SU-DHL-6 (cell line): Measurements from ENCODE around the gene PSME3IP1.

Experiments used
- H2AFZ ChIP-seq: fragments of 200-600 bp; sonication (generic); 2 replicates; pipeline ENCODE4 v1.6.1; 2014; ENCODE audit warnings: low read depth, mild to moderate bottlenecking, moderate library complexity, mixed read lengths, antibody characterized with exemption, low read length; ENCODE audit not compliant: severe bottlenecking
- H3F3A ChIP-seq: fragments of 200-600 bp; shearing (Covaris generic); 2 replicates; pipeline ENCODE4 v1.6.0; 2016; ENCODE audit warnings: antibody characterized with exemption, mild to moderate bottlenecking; ENCODE audit not compliant: insufficient read depth
- H3K27ac ChIP-seq: fragments of 200-600 bp; sonication (generic); 2 replicates; pipeline ENCODE4 v1.5.1; 2016; ENCODE audit warnings: low read depth, mild to moderate bottlenecking, low read length, moderate library complexity, mixed read lengths
- H3K27me3 ChIP-seq: fragments of 200-600 bp; sonication (generic), shearing (Covaris generic); 2 replicates; pipeline ENCODE4 v1.6.0; 2014; ENCODE audit warnings: mild to moderate bottlenecking, low read length
- H3K36me3 ChIP-seq: fragments of 200-600 bp; sonication (generic); 2 replicates; pipeline ENCODE4 v1.6.1; 2014; ENCODE audit warnings: mild to moderate bottlenecking, low read length, mixed read lengths
- H3K4me2 ChIP-seq: fragments of 300-600, 200-600 bp; shearing (Covaris generic), sonication (generic); 2 replicates; pipeline ENCODE4 v1.6.0; 2014; ENCODE audit warnings: low read length, low read depth, mild to moderate bottlenecking; ENCODE audit not compliant: poor library complexity, severe bottlenecking
- H3K4me3 ChIP-seq: fragments of 200-600 bp; sonication (generic); 2 replicates; pipeline ENCODE4 v1.5.1; 2014; ENCODE audit warnings: antibody characterized with exemption, low read length, mild to moderate bottlenecking, mixed read lengths; ENCODE audit not compliant: insufficient read depth, poor library complexity, severe bottlenecking
- H3K79me2 ChIP-seq: fragments of 200-600 bp; sonication (generic); 2 replicates; pipeline ENCODE4 v1.6.1; 2014; ENCODE audit warnings: mild to moderate bottlenecking, low read length, moderate library complexity; ENCODE audit not compliant: insufficient read depth
- H3K9ac ChIP-seq: fragments of 200-600 bp; sonication (generic); 2 replicates; pipeline ENCODE4 v1.7.0; 2014; ENCODE audit warnings: mild to moderate bottlenecking, low read length
- H3K9me2 ChIP-seq: fragments of 200-600 bp; sonication (generic); replicated peaks from 2 replicates; pipeline ENCODE4 v1.6.1; 2014; ENCODE audit warnings: low read length; ENCODE audit not compliant: insufficient read depth
- H3K9me3 ChIP-seq: fragments of 200-600 bp; sonication (generic); 2 replicates; pipeline ENCODE4 v1.6.1; 2014; ENCODE audit warnings: low read length, mixed read lengths; ENCODE audit not compliant: insufficient read depth
- H4K20me1 ChIP-seq: fragments of 200-600 bp; sonication (generic); 2 replicates; pipeline ENCODE4 v1.6.1; 2014; ENCODE audit warnings: low read depth, mild to moderate bottlenecking, antibody characterized with exemption, low read length, moderate library complexity, mixed read lengths
- EZH2phosphoT487 ChIP-seq: fragments of 200-600 bp; sonication (generic), shearing (Covaris generic); conservative IDR thresholded peaks from 2 replicates; pipeline ENCODE4 v1.6.1; 2018; ENCODE audit warnings: mild to moderate bottlenecking, antibody characterized with exemption, low read length, moderate library complexity, mixed read lengths
- TF ChIP-seq, protein P1 (sequence below): fragments of 200-600 bp; sonication (generic); IDR thresholded peaks from one replicate; pipeline ENCODE4 v1.5.1; 2017; ENCODE audit warnings: antibody characterized with exemption, mild to moderate bottlenecking, low read length, moderate library complexity; ENCODE audit not compliant: insufficient read depth, poor library complexity, severe bottlenecking

Gene PSME3IP1

DNA sequence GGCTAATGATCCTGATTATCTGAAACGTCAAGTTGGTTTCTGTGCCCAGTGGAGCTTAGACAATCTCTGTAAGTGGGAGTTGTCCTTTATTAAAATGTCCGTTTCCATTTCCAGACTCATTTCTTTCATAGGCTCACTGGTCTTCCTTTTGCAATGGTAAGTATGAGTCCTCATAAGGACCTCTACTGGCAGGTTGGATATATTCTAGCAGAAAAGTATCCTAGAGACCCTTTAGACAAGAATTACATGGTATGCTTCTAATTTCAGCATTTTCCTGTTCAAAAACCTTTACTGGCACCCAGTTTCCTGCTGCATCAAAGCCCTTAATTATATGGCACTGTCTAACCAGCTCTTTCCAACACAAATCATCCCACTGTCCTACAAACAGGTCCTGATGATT is 31.1 kb upstream of the PSME3IP1 start:
- H4K20me1 ChIP-seq: no peaks in the 10 kb centered on the region
- H3K27ac ChIP-seq: no peak overlapping the region
- no peaks in the 10 kb centered on the region for H3K9me2 ChIP-seq
- 0 out of 2 replicates have a peak, but pooled peaks cover 6% of the 10 kb centered on the region for H3K9me3 ChIP-seq
- no peak overlapping the region for H2AFZ ChIP-seq
- H3K4me3 ChIP-seq: no peak overlapping the region
- TF ChIP-seq EZH2phosphoT487: no peak
- TF ChIP-seq, protein P1, sequence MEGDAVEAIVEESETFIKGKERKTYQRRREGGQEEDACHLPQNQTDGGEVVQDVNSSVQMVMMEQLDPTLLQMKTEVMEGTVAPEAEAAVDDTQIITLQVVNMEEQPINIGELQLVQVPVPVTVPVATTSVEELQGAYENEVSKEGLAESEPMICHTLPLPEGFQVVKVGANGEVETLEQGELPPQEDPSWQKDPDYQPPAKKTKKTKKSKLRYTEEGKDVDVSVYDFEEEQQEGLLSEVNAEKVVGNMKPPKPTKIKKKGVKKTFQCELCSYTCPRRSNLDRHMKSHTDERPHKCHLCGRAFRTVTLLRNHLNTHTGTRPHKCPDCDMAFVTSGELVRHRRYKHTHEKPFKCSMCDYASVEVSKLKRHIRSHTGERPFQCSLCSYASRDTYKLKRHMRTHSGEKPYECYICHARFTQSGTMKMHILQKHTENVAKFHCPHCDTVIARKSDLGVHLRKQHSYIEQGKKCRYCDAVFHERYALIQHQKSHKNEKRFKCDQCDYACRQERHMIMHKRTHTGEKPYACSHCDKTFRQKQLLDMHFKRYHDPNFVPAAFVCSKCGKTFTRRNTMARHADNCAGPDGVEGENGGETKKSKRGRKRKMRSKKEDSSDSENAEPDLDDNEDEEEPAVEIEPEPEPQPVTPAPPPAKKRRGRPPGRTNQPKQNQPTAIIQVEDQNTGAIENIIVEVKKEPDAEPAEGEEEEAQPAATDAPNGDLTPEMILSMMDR: no peak
- no peak overlapping the region for H3K4me2 ChIP-seq
- H3F3A ChIP-seq: no peaks in the 10 kb centered on the region
- H3K9ac ChIP-seq: no peak overlapping the region
- no peaks in the 10 kb centered on the region for H3K79me2 ChIP-seq
- peaks cover 46% of the 10 kb centered on the region for H3K36me3 ChIP-seq
- H3K27me3 ChIP-seq: no peaks in the 10 kb centered on the region

DNA sequence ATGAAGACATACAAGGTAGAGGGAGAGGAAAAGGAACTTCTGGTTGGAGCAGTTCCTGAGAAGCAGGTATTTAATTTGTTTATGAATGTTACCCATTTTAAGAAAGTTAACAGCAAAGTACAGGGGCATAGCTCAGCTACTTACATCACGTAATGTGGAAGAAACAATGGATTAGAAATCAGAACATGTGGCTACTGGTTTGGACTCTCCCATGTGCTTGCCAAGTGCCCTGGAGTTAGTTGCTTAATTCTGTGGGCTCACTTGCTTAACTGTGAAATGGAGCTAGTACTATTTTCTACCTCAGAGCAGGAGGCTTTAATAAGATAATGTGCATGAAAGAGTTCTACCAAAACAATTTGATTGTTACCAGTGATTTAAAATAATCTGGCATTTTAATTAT is 27.6 kb upstream of the PSME3IP1 start:
- Histone ChIP-seq H3K9me3 (0 out of 2 replicates have a peak, but pooled peaks cover 6% of the 10 kb centered on the region), H2AFZ (no peak overlapping the region), H3K36me3 (peaks cover 46% of the 10 kb centered on the region)

DNA sequence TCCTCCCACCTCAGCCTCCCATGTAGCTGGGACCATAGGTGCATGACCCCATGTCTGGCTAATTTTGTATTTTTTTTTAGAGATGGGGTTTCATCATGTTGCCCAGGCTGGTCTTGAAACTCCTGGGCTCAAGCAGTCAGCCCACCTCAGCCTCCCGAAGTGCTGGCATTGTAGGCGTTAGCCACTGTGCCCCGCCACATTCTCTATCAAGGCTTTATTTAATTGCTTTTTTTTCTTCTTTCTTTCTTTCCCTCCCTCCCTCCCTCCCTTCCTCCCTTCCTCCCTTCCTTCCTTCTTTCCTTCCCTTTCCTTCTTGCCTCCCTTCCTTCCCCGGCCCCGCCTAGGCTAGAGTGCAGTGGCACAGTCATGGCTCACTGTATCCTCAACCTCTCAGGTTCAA is 23.9 kb upstream of the PSME3IP1 start:
- H3K27me3 ChIP-seq: no peaks in the 10 kb centered on the region

More for the DNA sequence above, 27.6 kb upstream of the PSME3IP1 start:
- Histone ChIP-seq H3K27me3 (no peaks in the 10 kb centered on the region), H4K20me1 (no peaks in the 10 kb centered on the region), H3K9me2 (no peaks in the 10 kb centered on the region), H3K79me2 (no peaks in the 10 kb centered on the region), H3K9ac (no peak overlapping the region), H3F3A (no peaks in the 10 kb centered on the region), H3K4me2 (no peak overlapping the region), H3K27ac (no peak overlapping the region), H3K4me3 (no peak overlapping the region)
- TF ChIP-seq, protein P1: no peak
- TF ChIP-seq EZH2phosphoT487: no peak

More for the DNA sequence above, 23.9 kb upstream of the PSME3IP1 start:
- no peak overlapping the region for H3K4me3 ChIP-seq
- H3K4me2 ChIP-seq: no peak overlapping the region
- no peak overlapping the region for H2AFZ ChIP-seq
- no peak overlapping the region for H3K27ac ChIP-seq
- H3K9ac ChIP-seq: no peak overlapping the region
- no peaks in the 10 kb centered on the region for H3K79me2 ChIP-seq
- peaks cover 29% of the 10 kb centered on the region; the same call in 1 of the 2 replicates for H3K36me3 ChIP-seq
- no peaks in the 10 kb centered on the region for H3K9me2 ChIP-seq
- no peak for TF ChIP-seq EZH2phosphoT487
- TF ChIP-seq, protein P1: no peak
- no peaks in the 10 kb centered on the region for H4K20me1 ChIP-seq
- no peaks in the 10 kb centered on the region for H3K9me3 ChIP-seq
- H3F3A ChIP-seq: no peaks in the 10 kb centered on the region; the same call in 1 of the 2 replicates
